ENCODE data around the gene DCST1.

The DCST1 gene

DNA sequence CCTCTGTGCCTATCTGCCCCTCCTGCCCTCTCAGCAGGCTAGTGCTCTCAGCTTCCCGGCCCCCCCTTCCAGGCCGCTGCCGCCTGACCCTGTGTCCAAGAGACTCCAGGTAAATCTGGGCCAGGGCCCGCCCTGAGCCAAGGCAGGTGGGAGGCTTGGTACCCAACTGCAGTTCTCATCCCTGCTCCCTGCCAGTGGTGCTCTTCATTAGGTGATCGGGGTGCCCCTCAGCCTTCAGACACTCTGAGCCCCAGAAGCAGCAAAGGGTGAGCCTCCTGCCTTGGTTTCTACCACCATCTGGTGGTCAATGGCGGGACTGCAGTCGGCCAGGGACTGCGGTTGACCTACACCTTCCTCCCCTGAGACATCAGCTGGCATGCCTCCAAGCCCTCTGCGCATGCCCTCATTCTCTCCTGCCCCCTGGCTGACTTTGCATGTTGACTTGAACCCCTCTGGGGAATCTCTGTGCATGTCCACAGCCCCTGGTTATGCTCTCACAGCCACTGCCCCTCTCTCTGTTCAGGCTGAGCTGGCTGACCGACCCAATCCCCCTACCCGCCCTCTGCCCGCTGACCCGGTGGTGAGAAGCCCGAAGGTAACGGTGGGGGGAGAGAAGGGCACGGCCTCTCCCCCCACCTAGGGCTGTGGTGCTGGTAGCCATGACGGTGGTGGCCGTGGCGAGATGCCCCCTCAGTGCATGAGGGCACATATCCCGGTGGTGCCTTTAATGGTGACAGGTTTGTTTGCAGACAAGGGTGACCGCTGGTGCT lies 27.9 kb downstream of the DCST1 start:
- H3K27me3 Mint-ChIP-seq: peaks cover 2% of the 10 kb centered on the region
- H3K4me1 Mint-ChIP-seq: peaks cover 29% of the 10 kb centered on the region
- peak; percentile 62 for ATAC-seq
- no peak overlapping the region for H3K27ac Mint-ChIP-seq
- peaks cover 7% of the 10 kb centered on the region for H3K36me3 Mint-ChIP-seq (ENCODE audit: low read depth)
- H3K4me3 Mint-ChIP-seq: no peak overlapping the region
- peak; percentile 99 for DNase-seq
- no peaks in the 10 kb centered on the region for H3K9me3 Mint-ChIP-seq

DNA sequence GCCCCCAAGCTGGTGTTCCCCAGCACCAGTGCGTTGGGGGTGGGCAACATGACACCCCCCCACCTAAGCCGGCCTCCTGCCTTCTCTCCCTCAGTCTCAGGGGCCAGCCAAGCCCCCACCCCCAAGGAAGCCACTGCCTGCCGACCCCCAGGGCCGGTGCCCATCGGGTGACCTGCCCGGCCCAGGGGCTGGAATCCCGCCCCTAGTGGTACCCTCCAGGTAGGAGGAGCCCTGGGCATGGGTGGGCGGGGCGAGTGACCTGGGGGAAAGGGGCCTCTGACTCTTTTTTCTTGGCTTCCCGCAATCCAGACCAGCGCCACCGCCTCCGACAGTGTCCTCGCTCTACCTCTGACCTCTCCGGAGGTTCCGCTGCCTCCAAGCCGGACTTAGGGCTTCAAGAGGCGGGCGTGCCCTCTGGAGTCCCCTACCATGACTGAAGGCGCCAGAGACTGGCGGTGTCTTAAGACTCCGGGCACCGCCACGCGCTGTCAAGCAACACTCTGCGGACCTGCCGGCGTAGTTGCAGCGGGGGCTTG lies 28.6 kb downstream of the DCST1 start:
- Mint-ChIP-seq H3K4me3 (no peak overlapping the region), H3K27ac (no peak overlapping the region), H3K9me3 (no peaks in the 10 kb centered on the region), H3K27me3 (peaks cover 2% of the 10 kb centered on the region), H3K4me1 (peaks cover 29% of the 10 kb centered on the region), H3K36me3 (ENCODE audit: low read depth) (peaks cover 7% of the 10 kb centered on the region)
- DNase-seq (no peak), ATAC-seq (no peak)

DNA sequence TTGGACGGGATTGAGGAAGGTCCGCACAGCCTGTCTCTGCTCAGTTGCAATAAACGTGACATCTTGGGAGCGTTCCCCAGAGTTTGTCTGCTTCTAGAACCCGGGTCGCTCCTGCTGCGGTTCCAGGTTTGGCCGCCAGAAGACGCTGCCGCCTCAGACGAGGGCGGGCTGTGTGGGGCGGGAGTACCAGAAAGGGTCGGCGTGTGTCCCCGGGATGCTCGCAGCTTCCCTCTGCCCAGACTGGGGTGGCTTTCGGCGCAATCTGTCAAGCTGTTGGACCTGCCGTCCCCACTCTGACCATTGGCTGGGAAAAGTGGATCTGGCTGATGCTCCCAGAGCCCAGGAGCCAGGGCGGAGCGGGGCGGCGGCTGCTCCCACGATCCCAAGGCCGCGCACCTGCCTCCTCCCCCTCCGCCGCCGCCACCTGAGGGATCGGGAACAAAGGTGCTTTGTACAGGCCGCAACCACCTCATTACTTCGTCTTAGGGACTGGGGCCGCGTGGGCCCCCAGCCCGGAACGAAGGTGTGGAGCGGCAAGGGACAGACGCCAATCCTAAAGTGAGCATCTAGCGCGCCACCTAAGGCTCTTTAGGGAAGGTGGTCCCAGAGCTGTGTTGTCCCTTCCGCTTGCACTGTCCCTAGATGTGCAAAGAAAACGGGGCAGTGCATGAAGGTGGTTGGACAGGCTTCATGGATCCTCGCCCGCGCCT lies 29.2 kb downstream of the DCST1 start:
- Mint-ChIP-seq H3K4me1 (peaks cover 29% of the 10 kb centered on the region), H3K9me3 (no peaks in the 10 kb centered on the region), H3K4me3 (peak overlapping the region; percentile 83), H3K27ac (no peak overlapping the region), H3K36me3 (ENCODE audit: low read depth) (peaks cover 7% of the 10 kb centered on the region), H3K27me3 (peaks cover 2% of the 10 kb centered on the region)
- ATAC-seq: peak; percentile 33
- peak; percentile 90 for DNase-seq

DNA sequence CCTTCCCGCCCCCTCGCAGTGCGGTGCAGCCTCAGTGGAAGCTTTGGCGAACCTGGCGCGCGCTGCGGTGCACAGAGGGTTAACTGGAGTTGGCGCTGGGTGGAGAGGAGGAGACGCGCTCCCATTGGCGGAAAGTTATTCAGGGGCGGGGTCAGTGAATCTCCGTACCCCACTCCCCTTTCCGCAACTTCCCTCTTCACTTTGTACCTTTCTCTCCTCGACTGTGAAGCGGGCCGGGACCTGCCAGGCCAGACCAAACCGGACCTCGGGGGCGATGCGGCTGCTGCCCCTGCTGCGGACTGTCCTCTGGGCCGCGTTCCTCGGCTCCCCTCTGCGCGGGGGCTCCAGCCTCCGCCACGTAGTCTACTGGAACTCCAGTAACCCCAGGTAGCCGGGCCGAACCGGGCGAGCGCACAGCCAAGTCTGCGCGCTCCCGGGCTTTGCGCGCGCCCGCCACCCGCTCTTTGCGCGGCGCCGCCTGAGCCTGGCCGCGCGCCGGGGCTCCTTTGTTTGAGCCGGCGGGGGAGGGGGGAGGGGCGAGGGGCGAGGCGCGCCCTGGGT lies 30.0 kb downstream of the DCST1 start, which contains the start of gene EFNA4:
TSS of gene EFNA4 (plus strand) at position 191 of the 561 bp plus-strand sequence. CDS start at position 275, 84 bp downstream.
- ATAC-seq (peak; percentile 75), DNase-seq (peak; percentile 84)
- Mint-ChIP-seq H3K36me3 (ENCODE audit: low read depth) (peaks cover 8% of the 10 kb centered on the region), H3K27ac (peak within 1 kb of the TSS; percentile 28), H3K4me3 (peak within 1 kb of the TSS; percentile 83), H3K27me3 (peaks cover 2% of the 10 kb centered on the region), H3K9me3 (no peaks in the 10 kb centered on the region), H3K4me1 (peaks cover 29% of the 10 kb centered on the region)

DNA sequence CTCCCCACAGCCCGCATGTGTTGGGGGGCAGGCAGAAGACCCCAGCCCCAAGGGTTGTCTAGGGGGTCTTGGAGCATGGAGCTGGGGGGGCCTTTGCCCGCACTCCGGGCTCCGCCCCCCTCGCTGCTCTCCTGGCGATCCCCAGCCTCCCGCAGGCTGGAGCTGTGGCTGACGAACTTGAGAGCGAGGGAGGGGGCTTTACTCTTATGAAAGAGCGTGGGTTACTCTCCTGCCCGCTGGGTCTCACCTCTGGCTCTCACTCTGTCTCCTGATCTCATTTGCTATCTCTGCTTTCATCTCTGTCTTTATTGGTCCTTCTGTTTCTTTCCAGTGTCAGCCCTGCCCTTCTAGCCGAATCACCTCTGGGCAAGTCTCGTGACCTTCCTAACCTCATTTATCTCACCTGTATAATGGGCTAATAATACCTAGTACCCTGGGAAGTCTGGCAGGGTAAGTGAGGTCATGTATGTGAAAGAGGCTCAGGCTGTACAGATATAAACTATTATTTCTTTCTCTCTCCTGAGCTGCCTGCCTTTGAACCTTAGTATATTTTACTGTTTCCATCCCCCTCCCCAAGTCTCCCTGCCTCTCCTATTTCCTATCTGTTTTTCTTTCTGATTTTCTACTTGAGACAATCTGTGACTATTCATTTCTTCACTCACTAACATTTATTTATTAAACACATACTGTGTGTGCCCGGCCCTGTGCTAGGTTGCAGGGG lies 30.6 kb downstream of the DCST1 start:
- no peaks in the 10 kb centered on the region for H3K9me3 Mint-ChIP-seq
- H3K4me1 Mint-ChIP-seq: peaks cover 29% of the 10 kb centered on the region
- peaks cover 2% of the 10 kb centered on the region for H3K27me3 Mint-ChIP-seq
- ATAC-seq (peak; percentile 11), DNase-seq (peak; percentile 33)
- H3K4me3 Mint-ChIP-seq: peak overlapping the region; percentile 79
- H3K27ac Mint-ChIP-seq: peak overlapping the region; percentile 28
- H3K36me3 Mint-ChIP-seq (ENCODE audit: low read depth): peaks cover 8% of the 10 kb centered on the region

DNA sequence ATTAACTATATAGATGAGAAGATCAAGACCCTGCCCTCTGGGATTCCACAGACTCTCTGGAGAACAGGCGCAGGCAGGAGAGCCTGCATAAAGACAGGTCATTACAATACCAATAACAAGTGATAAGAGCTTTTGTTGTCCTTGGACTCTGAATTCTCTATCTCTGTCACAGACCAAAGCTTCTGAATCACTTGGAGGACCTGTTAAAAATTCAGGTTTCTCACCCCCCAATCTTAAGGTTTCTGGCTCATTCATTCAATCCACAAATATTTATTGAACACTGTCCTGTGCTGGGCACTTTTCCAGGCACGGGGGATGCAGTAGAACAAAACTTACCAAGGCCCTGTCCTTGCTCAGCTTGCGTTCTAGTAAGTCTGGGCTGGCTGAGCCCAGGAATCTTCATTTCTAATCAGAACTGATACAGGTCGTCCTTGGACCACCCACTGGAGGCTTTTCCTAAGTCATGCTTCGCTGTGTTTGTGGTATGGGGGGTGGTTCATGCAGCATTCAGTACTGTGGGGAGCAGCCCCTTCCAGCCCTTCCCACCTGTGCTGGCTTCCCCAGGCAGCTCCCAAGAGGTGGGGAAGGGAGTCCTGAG lies 31.3 kb downstream of the DCST1 start:
- Mint-ChIP-seq H3K36me3 (ENCODE audit: low read depth) (peaks cover 5% of the 10 kb centered on the region), H3K4me3 (peak overlapping the region; percentile 79), H3K27me3 (peaks cover 2% of the 10 kb centered on the region), H3K27ac (peak overlapping the region; percentile 28), H3K9me3 (no peaks in the 10 kb centered on the region), H3K4me1 (peaks cover 29% of the 10 kb centered on the region)
- DNase-seq (no peak), ATAC-seq (no peak)

DNA sequence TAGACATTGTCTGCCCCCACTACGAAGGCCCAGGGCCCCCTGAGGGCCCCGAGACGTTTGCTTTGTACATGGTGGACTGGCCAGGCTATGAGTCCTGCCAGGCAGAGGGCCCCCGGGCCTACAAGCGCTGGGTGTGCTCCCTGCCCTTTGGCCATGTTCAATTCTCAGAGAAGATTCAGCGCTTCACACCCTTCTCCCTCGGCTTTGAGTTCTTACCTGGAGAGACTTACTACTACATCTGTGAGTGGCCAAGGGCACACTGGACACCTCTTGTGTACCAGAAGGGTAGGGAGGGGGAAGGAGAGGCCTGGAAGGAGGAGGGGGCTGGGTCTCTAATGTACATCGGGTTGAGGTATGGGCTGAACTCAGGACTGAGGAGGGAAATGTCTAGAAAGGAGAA lies 33.2 kb downstream of the DCST1 start:
- Mint-ChIP-seq H3K36me3 (ENCODE audit: low read depth) (peaks cover 1% of the 10 kb centered on the region), H3K9me3 (no peaks in the 10 kb centered on the region), H3K4me3 (no peak overlapping the region), H3K27ac (no peak overlapping the region), H3K27me3 (peaks cover 2% of the 10 kb centered on the region), H3K4me1 (peaks cover 33% of the 10 kb centered on the region)
- ATAC-seq: no peak
- DNase-seq: no peak

DNA sequence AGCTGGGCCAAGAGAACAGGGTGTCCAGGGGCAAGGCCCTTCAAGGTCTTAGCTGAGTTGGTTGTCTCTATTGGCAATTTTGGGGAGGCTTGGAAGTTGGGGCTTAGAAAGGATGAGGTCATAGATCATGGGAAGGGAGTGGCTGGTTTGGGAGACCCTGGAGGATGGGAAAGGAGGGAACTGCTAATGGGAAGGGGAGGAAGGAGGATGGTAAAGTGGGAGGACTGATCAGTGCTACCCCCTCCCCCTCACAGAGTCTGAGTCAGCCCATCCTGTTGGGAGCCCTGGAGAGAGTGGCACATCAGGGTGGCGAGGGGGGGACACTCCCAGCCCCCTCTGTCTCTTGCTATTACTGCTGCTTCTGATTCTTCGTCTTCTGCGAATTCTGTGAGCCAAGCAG lies 35.0 kb downstream of the DCST1 start:
- DNase-seq (no peak), ATAC-seq (no peak)
- peaks cover 2% of the 10 kb centered on the region for H3K27me3 Mint-ChIP-seq
- no peak overlapping the region for H3K4me3 Mint-ChIP-seq
- H3K36me3 Mint-ChIP-seq (ENCODE audit: low read depth): peaks cover 1% of the 10 kb centered on the region
- H3K9me3 Mint-ChIP-seq: no peaks in the 10 kb centered on the region
- peaks cover 22% of the 10 kb centered on the region for H3K4me1 Mint-ChIP-seq
- H3K27ac Mint-ChIP-seq: no peak overlapping the region

DNA sequence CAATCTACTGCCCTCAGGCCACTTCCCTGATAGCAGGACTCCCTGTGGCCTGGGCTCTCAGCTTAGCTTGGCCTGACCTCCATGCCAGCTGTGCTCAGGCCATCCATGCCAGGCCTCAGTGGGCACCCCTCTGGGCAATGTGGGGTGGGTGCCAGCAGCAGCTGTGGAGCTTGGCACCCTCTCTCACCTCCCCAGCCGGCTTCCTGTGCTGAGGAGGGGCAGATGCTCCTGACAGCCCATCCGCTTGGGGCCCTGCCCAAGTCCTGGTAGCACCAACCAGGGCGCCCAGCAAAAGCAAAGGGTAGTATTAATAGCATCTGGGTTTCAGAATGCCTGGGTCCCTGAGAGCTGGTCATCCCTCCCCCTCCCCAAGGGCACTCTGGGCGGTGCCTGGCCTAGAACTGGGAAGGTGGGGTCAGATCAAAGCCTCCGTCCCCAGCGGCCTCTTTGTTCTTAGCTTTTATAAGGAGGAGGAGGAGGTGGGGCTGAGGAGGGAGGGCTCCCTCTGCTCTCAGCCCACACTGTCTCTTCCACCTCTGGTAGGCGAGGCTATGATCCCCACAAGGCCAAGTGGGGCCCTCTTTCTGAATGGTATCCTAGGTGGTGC lies 36.0 kb downstream of the DCST1 start:
- H3K27me3 Mint-ChIP-seq: no peaks in the 10 kb centered on the region
- H3K27ac Mint-ChIP-seq: no peak overlapping the region
- H3K4me3 Mint-ChIP-seq: no peak overlapping the region
- ATAC-seq: no peak
- no peaks in the 10 kb centered on the region for H3K9me3 Mint-ChIP-seq
- no peak for DNase-seq
- peaks cover 19% of the 10 kb centered on the region for H3K4me1 Mint-ChIP-seq
- peaks cover 1% of the 10 kb centered on the region for H3K36me3 Mint-ChIP-seq (ENCODE audit: low read depth)

DNA sequence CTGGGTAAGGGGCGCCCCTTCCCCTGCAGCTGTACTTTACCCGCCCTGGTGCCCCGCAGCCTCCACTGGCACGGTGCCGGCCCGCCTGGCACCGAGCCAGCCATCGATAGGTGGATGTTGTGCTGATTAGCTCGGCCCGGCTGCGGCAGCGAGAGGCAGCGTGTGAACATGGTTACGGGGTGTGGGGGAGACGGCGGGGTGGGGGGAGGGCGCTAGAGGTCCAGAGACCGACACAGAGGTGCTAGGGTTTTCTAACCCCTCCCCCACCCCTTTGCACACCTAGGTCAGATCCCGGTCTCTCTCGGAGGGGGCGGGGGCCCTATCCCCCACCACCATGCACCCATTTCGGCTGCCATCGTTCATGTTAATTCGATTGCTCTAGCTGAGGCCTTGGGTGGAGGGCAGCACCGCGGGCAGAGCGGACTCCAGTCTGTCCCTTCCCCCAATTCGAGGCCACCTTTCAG lies 36.6 kb downstream of the DCST1 start:
- peaks cover 1% of the 10 kb centered on the region for H3K36me3 Mint-ChIP-seq (ENCODE audit: low read depth)
- H3K4me1 Mint-ChIP-seq: peaks cover 15% of the 10 kb centered on the region
- H3K4me3 Mint-ChIP-seq: no peak overlapping the region
- H3K9me3 Mint-ChIP-seq: no peaks in the 10 kb centered on the region
- no peak overlapping the region for H3K27ac Mint-ChIP-seq
- H3K27me3 Mint-ChIP-seq: no peaks in the 10 kb centered on the region
- DNase-seq (no peak), ATAC-seq (no peak)

DNA sequence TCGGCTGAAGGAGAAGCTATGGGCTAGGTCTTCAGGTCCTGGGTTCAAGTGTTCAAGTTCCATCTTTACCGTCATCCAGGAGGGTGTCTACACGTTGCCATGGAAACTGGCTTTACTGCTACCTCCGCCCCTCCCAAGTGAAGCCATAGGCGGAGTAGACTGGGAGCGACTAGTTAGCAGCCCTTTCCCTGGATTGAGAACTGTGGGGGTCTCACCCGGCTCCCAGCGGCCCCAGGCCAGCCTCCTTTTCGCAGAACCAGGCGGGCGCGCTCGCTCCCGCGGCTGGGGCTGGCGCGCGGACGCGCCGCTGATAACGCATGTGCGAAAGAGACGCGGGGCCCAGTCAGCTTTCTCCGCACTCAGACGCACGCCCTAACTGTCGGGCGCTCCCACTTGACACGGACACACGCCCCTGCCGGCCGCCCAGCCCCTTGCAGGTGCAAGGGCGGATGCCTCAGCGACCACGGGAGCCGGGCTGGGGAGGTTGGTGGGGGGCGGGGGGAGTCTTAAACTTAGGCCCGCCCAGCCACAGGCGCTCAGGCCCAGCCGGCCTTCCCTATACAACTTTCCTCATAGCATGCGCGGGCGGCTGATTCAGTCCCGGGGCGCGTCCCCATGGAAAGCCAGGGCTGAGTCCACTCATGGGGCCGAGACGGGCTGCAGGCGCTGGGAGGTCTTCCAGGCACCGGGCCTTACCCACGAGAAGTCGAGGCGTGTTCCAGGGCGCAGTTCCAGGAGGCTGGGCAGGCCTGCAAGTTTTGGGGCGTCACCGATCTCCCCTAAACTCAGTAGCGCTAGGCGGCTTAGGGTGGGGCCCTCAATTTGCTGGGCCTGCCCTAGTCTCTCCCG lies 37.3 kb downstream of the DCST1 start:
- Mint-ChIP-seq H3K36me3 (ENCODE audit: low read depth) (peaks cover 1% of the 10 kb centered on the region), H3K27ac (no peak overlapping the region), H3K27me3 (no peaks in the 10 kb centered on the region), H3K4me1 (peaks cover 15% of the 10 kb centered on the region), H3K4me3 (peak overlapping the region; percentile 42), H3K9me3 (no peaks in the 10 kb centered on the region)
- ATAC-seq: peak; percentile 86
- peak; percentile 78 for DNase-seq

DNA sequence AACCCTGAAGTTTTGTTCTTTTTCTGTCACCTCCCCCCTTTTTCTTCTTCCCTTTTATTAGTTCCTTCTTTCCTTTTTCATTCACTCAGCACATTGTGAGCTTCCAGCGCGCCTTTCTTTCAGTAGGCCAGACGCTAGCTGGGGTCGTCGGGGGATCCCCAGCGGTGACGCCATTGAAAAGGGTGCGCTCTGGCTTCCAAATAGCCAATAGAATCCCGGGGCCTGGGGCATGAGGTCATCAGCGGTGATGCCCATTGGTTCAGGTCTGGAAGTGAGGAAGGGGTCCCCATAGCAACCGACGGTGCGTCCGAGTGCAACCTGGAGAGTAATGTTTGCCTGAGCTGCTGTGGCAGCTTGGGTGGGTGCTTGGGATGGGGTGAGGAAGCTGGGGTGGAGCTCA lies 38.1 kb downstream of the DCST1 start:
- Mint-ChIP-seq H3K9me3 (no peaks in the 10 kb centered on the region), H3K36me3 (ENCODE audit: low read depth) (peaks cover 1% of the 10 kb centered on the region), H3K27ac (no peak overlapping the region), H3K4me3 (peak overlapping the region; percentile 42), H3K4me1 (peaks cover 15% of the 10 kb centered on the region), H3K27me3 (no peaks in the 10 kb centered on the region)
- DNase-seq (no peak), ATAC-seq (no peak)
